Measurements from ENCODE around the gene RTKN2. TPM values are rescaled to one million over a fixed set of nuclear protein-coding genes. Genes with fewer than 3 reads are reported as not detected.

Gene RTKN2
- total RNA-seq, 2 donors from 2014 or later: 11.5 to 19.1 TPM

GRCh38 chr10:62175251-62175650 is 93.4 kb downstream of the RTKN2 start:
- H3K4me1 Mint-ChIP-seq: no peaks in the 10 kb centered on the region
- Histone ChIP-seq H3K36me3 (ENCODE audit: control insufficient read depth, insufficient read depth, low read length) (no peaks in the 10 kb centered on the region), H3K27ac (ENCODE audit: low read depth, low read length) (no peak overlapping the region), H3K4me3 (ENCODE audit: low read length) (no peak overlapping the region), H3K9me3 (ENCODE audit: control insufficient read depth, low read length) (peaks cover 7% of the 10 kb centered on the region), H3K27me3 (ENCODE audit: control insufficient read depth, insufficient read depth, low read length, poor library complexity, severe bottlenecking) (no peaks in the 10 kb centered on the region), H3K9ac (ENCODE audit: extremely low read depth, low read length, poor library complexity, severe bottlenecking) (no peak overlapping the region), H3K4me1 (ENCODE audit: control insufficient read depth, insufficient read depth, low read length) (no peaks in the 10 kb centered on the region)
- no peak for DNase-seq
- no peaks in the 10 kb centered on the region for H3K36me3 Mint-ChIP-seq (ENCODE audit: low read depth)
- no peak for TF ChIP-seq CTCF (conservative IDR thresholded peaks at IDR 0.05)
- peaks cover 15% of the 10 kb centered on the region for H3K9me3 Mint-ChIP-seq
- H3K4me3 Mint-ChIP-seq: no peak overlapping the region
- WGBS, 2 experiments (ENCODE audit: insufficient coverage in 1 of 2, insufficient read length in 1 of 2): no CpG with 5 or more reads among the region's 2 CpGs
- no peak overlapping the region for H3K27ac Mint-ChIP-seq
- H3K27me3 Mint-ChIP-seq (ENCODE audit: insufficient read depth): no peaks in the 10 kb centered on the region

GRCh38 chr10:62172465-62172864 is 96.2 kb downstream of the RTKN2 start:
- Histone ChIP-seq H3K9ac (ENCODE audit: extremely low read depth, low read length, poor library complexity, severe bottlenecking) (no peak overlapping the region), H3K27ac (ENCODE audit: low read depth, low read length) (no peak overlapping the region), H3K4me1 (ENCODE audit: control insufficient read depth, insufficient read depth, low read length) (no peaks in the 10 kb centered on the region), H3K36me3 (ENCODE audit: control insufficient read depth, insufficient read depth, low read length) (no peaks in the 10 kb centered on the region), H3K27me3 (ENCODE audit: control insufficient read depth, insufficient read depth, low read length, poor library complexity, severe bottlenecking) (no peaks in the 10 kb centered on the region), H3K9me3 (ENCODE audit: control insufficient read depth, low read length) (peaks cover 7% of the 10 kb centered on the region), H3K4me3 (ENCODE audit: low read length) (no peak overlapping the region)
- no peaks in the 10 kb centered on the region for H3K4me1 Mint-ChIP-seq
- no peak overlapping the region for H3K4me3 Mint-ChIP-seq
- H3K9me3 Mint-ChIP-seq: peaks cover 15% of the 10 kb centered on the region
- no peak for DNase-seq
- no peak for TF ChIP-seq CTCF (conservative IDR thresholded peaks at IDR 0.05)
- H3K27me3 Mint-ChIP-seq (ENCODE audit: insufficient read depth): no peaks in the 10 kb centered on the region
- no peak overlapping the region for H3K27ac Mint-ChIP-seq
- no peaks in the 10 kb centered on the region for H3K36me3 Mint-ChIP-seq (ENCODE audit: low read depth)

GRCh38 chr10:62171791-62172190 is 96.9 kb downstream of the RTKN2 start:
- Histone ChIP-seq H3K27me3 (ENCODE audit: control insufficient read depth, insufficient read depth, low read length, poor library complexity, severe bottlenecking) (no peaks in the 10 kb centered on the region), H3K36me3 (ENCODE audit: control insufficient read depth, insufficient read depth, low read length) (no peaks in the 10 kb centered on the region), H3K27ac (ENCODE audit: low read depth, low read length) (no peak overlapping the region), H3K9me3 (ENCODE audit: control insufficient read depth, low read length) (peaks cover 7% of the 10 kb centered on the region), H3K4me1 (ENCODE audit: control insufficient read depth, insufficient read depth, low read length) (no peaks in the 10 kb centered on the region), H3K4me3 (ENCODE audit: low read length) (no peak overlapping the region), H3K9ac (ENCODE audit: extremely low read depth, low read length, poor library complexity, severe bottlenecking) (no peak overlapping the region)
- H3K4me3 Mint-ChIP-seq: no peak overlapping the region
- no peak for TF ChIP-seq CTCF (conservative IDR thresholded peaks at IDR 0.05)
- no peaks in the 10 kb centered on the region for H3K36me3 Mint-ChIP-seq (ENCODE audit: low read depth)
- H3K9me3 Mint-ChIP-seq: peaks cover 15% of the 10 kb centered on the region
- no peaks in the 10 kb centered on the region for H3K27me3 Mint-ChIP-seq (ENCODE audit: insufficient read depth)
- no peak overlapping the region for H3K27ac Mint-ChIP-seq
- WGBS, 2 experiments (ENCODE audit: insufficient coverage in 1 of 2, insufficient read length in 1 of 2): 80 to 95% methylated on average over 2 of the region's 2 CpGs
- DNase-seq: no peak
- H3K4me1 Mint-ChIP-seq: no peaks in the 10 kb centered on the region
